SW 1271 (cell line): ENCODE measurements around the gene GUCY2C.

ENCODE experiments used
- DNase-seq, 2 experiments: peaks; one replicate each; lab custom pipeline; 2025; lab: John Stamatoyannopoulos, UW

Gene GUCY2C

DNA sequence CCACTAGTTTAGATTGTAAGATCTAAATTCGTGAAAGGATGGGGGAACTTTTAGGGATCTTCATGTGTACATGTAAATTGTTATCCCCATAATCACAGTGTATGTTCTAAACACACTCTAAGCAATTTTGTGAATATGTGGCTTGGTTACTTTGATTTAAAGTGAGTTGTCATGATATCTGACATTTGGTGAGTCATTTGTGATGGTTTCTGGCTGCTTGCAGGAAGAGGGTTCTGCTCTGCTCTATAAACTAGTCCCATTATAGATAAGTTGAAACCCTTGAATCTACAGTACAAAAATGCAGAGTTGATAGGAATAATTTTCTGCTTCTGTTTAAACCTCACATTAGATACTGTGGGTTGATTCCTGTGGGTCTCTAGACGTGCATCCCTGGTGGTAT lies 14.8 kb downstream of the GUCY2C start:
- no peak for DNase-seq

DNA sequence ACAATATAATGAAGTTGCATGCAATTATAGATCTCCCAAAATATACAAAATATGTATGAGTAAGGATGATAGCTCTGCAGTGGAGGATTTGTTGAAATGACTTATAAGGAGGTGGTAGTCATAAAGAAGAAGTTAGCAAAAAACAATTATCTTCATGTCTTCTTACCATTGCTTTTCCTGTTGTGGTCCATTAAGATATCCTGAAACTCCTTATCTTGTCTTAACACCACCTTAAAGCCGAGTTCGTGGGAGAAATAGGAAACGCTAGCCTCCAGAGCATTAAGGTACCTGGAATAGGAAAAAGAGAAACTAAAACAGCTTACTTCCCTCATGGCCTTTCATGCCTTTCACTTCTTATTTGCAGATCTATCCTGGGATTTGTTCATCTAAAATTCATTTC lies 15.2 kb downstream of the GUCY2C start:
- DNase-seq, result no peak

DNA sequence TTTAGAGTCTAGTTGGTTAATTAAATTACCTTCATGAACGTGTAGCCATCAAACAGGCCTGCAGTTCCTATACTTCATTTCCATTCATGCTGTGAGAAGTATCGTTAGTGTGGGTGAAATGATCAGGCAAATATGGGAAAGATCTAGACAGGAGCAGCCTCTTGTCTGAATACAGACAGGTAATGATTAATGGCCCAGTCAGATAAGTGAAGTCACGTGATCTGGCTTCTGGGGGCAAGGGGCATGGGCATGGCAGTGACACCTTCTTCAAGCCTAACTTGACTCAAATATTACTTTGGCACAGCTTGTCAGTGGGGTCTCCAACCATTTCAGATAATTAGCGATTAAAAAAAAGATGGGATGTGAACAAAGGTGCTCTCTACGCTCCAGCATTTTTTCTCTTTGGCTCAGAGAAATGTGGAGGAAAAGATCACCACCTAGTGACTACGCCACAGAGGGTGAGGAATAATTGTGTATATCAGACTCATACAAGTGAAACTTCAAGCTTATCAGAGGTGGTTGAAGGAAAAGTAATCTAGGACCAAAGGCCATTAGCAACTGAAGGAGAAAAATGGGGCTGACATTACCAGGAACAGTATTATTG lies 17.8 kb downstream of the GUCY2C start:
- DNase-seq, result no peak

DNA sequence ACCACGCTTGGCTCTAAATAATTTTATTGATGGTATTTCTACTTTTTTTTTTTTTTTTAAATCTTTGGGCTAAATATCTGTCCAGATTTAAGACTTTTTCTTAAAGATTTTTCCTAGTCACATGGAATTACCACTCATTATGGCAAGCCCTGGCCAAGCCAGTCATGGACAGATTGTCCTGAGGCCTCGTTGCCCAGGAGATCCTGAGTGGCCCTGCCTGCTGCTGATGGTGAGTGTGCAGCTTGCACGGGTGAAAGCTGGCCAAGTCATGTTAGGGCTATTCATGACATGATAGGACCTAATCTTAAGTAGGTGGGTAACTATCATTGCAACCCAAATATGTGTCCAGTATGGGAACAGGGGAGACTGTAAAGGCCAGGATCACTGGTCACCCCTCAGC lies 27.8 kb downstream of the GUCY2C start:
- no peak for DNase-seq

DNA sequence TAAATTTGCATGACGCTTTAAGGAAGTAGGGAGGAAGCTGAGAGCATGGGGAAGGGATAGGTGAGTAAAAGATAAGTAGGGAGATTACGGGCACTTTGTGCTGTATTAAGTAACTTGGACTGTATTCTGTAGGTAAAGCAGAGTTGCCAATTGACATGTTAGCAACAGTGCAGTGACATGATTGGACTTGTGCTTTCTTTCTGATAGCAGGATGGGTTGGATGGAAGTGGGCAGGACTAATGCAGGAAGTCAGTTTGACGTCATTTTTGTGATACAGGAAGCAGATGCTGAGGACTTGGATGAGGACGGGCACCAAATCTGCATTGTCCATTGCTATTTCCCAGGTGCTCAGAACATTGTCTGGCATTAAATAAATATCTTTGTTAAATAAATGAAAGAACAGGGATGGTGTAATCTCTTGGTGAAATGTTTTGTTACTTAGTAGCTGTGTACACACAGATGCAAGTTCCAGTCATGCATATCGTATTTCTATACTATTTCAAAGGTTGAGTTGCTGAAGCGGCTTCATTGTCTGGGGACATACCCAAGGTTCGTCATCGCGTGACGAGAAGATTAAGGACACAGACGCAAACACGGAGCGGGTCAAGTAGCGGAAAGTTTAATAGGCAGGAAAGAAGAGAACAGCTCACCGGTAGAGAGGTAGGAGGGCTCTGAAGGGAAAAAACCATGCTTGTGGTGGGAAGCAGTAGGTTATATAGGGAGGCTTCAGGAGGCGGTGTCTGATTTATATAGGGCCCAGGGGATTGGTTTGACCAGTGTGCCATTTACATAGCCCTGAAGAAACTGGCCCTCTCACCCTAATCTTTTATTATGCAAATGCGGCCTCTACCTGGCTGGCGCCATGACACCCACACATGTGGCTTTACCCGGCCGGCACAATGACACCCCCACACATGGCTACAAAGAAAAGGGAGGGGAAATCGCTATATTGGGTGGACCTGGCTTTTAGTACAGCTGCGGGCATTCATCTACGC lies 30.7 kb downstream of the GUCY2C start:
- DNase-seq, result no peak

DNA sequence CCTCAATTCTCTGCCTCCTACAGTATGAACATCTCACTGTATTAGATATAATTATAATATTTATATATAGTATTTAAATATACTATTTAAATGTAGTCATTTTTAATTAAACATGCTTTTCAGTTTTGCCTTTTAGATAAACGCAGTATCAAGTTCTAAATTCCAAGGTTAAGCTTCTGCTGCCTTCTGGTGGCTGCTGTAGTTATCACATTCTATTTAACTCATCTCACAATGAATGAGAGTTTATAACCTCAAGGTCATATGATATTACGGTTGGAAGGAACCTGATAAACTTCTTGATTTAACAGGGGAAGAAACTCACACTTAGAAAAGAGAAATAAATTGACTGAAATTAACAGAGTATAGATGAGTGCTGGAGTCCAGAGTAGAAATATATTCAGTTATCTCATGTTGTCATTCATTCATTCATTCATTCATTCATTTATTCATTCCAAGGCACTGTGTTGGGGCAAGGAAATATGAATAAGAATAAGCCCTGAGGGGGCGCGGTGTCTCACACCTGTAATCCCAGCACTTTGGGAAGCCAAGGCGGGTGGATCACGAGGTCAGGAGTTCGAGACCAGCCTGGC lies 31.9 kb downstream of the GUCY2C start:
- DNase-seq, result peak in 1 of 2 experiments; percentile 61

DNA sequence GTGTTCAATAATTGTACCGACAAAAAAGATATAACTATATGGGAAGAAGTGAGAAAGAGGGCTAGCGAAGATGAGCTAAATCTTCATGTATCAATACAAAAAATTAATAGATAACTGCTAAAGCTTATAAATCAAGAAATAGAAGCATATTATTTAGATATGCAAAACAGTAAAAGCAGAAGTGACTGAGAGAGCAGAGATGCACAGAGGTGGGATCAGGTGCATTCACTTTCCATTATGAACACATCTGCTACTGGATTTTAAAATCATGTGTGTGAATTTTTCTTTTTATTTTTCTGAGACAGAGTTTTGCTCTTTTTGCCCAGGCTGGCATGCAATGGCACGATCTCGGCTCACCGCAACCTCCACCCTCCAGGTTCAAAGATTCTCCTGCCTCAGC lies 33.4 kb downstream of the GUCY2C start:
- DNase-seq, result no peak

DNA sequence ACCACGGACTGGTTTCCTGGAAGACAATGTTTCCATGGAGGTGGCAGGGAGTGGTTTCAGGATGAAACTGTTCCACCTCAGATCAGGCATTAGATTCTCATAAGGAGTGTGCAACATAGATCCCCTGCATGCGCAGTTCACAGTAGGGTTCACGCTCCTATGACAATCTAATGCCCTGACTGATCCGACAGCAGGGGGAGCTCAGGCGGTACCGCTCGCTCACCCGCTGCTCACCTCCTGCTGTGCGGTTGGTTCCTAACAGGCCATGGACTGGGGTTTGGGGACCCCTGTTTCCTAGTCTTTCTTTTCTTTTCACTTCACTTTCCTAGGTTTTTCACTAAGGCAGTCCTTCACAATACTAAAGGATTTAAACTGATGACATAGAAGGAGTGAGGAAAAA lies 39.6 kb downstream of the GUCY2C start:
- no peak for DNase-seq

DNA sequence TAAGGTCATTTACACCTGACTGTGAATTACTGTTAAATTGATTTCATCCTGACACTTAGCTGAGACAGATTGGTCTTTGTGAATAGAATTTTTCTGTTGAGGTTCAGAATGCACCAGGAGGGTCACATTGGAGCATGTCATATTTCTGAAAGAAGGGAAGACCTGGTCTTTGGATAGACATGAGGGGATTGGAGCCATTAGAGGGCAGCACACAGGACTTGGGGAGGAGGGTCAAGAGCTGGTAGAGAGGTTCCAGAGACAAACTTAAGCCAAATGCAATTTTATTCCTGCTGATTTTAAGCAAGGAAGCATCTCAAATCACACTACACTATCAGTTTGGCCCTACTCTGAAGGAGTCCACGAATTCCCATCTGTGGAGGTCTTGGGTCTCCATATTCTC lies 41.1 kb downstream of the GUCY2C start:
- DNase-seq, result no peak

DNA sequence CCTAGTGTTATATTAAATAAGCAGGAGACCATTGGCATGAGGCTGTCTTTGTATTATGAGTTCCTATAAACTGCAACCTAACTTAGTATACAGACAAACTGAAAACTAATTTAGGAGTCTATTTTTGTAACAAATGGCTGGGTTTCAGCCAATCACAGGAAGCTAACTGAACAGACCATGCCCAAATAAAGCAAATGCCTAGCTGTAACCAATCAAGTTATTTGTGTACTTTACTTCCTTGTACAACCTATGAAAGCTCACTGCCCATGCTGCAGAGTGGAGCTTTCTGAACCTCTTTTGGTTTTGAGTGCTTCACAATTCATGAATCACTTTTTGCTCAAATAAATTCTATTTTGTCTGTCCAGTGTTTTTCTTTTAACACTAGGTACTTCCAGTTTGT lies 41.6 kb downstream of the GUCY2C start:
- no peak for DNase-seq

DNA sequence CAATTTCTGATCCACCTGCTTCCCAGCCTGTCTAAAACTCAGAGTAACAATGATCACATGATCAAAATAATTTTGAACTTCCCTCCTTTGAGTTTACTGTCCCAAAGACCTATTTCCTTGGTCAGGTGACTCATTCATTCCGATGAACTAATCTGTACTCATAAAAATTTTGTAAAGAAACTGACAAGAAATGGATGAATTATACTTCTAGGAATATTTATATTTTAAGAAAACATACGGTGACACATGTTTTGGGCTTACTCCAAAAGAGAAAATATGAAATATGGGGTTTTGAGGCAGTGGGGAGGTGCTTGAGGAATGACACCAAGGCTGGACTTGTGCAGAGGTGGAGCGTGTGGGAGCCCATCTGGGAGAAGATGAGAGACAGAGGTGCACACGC lies 42.0 kb downstream of the GUCY2C start:
- no peak for DNase-seq

DNA sequence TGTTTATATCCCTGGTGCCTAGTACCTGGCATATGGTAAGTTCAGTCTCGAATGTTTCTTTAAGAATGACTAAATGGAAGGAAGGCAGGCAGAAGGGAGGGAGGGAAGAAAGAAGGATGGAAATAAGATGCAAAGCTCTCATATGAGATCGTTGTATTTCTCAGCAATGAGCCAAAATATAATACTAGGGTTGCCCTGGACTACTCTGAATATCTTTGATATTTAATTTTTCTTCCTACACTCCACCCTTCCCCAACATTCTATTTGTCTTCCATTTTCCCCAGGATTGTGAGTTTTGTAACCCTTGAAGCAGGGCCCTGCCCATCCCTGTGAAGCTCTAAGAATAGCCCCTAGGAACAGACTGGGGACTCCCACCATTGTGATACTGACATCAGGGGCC lies 43.9 kb downstream of the GUCY2C start:
- no peak for DNase-seq

DNA sequence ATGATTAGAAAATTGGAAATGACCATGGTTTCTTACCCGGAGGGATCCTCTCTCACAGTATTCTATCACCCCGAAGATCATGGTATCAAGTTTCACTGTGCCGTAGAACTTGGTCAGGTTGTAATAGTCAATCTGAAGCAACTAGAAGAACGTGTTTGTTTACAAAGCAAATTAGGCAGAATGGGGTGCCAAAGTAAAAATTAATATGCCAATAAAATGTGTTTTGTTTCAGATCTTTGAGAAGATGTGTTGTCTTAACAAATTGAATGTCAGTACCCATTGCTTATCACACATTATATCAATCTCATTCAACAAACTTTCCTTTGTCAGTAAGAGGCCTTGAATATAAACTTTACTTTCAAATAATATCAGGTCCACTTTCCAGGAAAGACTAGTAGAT lies 45.0 kb downstream of the GUCY2C start:
- no peak for DNase-seq

DNA sequence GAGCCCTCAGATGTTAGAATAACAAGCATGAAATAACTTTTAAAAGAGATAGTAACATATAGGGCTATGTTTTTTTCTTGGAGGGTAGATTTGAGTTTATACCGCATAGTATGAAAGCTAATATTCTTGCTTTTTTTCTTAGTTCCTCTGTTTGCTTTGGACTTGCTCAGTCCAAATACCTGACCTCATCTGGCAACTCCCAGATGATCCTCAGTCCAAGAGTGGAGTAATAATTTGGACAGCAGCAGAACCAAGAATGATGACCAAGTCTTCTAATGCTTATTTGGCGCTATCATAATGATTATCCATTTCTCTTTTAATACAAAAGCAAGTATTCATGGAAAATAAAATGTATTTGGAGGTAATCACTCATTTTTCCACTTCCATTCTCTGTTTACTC lies 45.6 kb downstream of the GUCY2C start:
- DNase-seq, result no peak

DNA sequence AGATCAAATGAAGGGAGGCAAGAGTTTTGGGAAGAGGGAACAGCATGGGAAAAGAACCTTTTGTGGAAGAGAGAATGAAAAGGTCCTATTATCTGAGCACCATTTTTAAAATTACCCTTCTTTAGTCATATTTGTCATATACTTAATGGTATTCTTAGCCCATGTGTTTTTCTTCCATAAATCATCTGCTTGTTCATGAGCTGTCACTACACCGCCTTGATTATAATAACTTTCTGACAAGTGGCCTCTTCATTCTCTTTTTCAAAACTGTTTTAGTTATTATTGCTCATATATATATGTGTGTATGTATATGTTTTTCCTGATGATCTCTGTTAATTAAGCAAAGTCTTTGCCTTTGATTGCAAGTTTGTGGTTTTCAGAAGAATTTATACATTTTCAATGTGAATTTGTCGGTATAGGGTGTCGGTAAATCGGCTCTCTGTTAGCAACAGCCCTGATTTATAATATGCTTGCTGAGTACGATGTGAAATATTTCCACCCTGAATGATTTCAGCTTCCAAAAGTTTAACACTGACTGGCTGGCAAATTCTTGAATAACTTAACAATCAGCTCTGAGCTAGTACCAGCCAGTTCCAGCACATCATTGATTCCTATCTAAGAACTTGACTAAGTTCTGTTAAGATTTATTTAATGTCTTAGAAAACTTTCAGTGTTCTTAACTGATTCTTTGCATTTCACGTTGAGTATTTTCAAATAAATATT lies 49.2 kb downstream of the GUCY2C start:
- DNase-seq, result no peak

DNA sequence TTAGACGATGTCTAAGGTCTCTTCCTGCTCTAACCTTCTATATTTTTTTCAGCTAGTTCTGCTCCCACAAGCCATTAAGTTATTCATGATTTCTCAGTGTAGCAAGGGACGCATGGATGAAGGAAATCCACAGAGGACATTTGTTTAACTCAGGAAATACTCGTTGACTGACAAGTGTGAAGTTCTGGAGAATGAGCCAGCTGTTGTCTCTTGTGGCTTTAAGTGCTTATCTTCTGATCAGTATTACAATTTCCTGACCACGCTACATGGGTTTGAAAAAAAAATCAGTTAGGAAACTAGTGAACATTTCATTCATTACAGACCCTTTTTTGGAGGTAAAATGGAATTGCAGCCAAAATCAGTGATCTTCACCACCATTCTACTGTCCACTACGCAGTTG lies 53.1 kb downstream of the GUCY2C start:
- no peak for DNase-seq

DNA sequence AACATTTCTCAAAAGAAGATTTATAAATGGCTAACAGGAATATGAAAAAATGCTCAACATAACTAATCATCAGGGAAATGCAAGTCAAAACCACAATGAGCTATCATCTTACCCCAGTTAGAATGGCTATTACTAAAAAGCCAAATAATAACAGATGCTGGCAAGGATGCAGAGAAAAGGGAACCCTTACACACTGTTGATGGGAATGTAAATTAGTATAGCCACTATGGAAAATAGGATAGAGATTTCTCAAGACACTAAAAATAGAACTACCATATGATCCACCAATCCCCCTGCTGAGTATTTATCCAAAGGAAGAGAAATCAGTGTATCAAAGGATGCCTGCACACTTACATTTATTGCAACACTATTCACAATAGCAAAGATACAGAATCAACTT lies 58.3 kb downstream of the GUCY2C start:
- DNase-seq, result no peak

DNA sequence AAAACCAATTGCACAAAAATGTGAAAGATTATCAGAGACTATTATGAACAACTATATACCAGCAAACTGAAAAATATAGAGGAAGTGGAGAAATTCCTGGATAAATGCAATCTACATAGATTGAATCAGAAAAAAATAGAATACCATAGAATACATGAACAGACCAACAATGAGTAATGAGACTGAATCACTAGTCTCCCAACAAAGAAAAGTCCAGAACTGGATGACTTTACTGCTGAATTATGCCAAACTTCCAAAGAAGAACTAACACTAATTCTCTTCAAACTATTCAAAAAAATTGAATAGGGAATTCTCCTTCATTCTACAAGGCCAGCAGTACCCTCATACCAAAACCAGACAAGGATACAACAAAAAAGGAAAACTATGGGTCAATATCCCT lies 60.6 kb downstream of the GUCY2C start:
- no peak for DNase-seq

DNA sequence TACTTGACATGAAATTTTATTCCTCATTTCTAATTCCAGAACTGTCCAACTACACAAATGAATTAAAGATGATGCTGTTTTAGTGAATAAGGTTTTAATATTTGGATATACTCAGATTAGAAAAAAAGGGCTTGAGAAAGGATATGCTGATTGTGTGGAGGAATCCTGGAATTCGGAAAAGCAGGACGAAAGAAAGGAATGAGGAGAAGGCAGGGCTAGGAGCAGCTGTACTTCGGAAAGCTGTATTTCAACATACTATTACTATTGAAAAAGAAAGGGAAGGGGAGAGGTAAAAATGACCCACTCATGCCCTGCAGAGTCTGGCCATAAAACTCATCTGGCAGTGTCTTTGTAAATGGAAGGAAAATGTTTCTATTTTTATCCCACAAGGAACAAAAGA lies 65.6 kb downstream of the GUCY2C start:
- no peak for DNase-seq

DNA sequence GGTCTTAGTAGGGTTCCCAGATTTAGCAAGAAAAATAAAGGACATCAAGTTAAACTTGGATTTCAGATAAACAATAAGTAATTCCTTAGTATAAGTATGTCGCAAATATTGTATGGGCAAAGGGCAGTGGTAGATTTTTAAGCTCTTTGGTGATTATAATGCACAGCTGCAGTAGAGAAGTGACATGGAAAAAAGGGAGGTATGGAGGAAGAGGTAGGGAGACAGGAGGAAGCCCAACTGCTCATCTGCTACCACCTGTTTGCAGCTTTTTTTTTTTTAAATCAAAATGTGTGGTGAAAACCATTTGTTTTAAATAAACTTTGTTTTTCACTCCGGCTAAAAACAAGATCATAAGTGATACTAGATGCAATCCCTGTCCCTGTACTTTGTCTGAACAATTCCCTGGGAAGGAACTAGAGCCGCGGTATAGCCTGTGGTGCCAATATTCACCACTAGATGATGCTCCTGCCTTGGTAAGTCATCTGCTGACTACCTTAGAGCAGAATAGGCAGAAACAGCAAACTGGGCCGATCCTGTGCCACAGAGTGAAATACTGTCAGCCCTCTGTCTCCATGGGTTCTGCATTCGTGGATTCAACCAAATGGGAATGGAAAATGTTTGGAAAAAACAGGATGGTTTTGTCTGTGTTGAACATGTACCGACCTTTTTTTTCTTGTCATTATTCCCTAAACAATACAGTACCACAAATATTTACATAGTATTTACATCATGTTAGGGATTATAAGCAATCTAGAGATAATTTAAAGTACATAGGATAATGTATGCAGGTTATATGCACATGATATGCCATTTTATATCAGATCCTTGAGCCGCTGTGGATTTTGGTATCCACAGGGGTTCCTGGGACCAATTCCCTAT lies 66.3 kb downstream of the GUCY2C start:
- DNase-seq, result peak; percentile 15 to 77

DNA sequence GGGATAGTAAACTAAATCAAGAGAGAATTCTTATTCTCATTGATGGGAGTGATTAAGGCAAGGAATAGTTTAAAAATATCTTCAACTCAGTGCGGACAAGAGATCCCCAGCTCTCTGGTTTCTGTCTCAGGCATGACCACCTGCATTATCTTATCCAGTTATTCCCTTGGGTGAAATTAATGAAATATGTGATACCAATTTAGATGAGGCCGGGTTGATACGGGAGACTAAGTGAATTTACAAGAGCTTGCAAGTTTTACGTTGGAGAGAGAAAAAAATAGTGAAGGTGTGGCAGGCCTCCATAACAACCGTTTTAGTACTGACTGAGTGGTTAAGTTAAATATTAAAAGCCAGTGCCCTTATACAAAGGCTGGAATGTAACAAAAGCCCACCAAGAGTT lies 67.6 kb downstream of the GUCY2C start:
- DNase-seq, result no peak

DNA sequence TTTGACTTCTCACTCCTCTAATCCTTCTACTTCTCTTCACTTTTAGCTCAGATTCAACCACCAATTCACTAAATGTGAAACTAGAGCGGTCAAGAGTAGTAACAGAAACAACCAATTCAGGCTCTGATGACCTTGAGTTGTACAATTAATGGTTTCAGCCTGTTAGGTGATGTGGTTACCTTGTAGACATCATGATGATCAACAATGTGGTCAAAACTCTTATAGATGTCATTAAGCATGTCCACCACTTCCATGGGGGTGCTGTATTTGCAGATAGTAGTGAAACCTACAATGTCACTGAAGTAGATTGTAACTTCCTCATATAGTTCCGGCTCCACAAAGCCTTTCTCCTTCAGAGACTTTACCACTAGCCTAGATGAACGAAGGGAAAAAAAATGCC lies 74.6 kb downstream of the GUCY2C start:
- DNase-seq, result no peak
